Stimulated activated CD4-positive, alpha-beta T cell treated with anti-CD3 and anti-CD28 coated beads, Interleukin-1b, Interleukin-23, amount 100 ng/mL, for 1 hour (primary cell): ENCODE measurements around the gene FEZ2.

Source experiments
- DNase-seq, 2 donors: peaks; one replicate each; pipeline ENCODE4 v3.0.0-alpha.2; 2020; ENCODE audit warnings: low read depth in 2 of 2

Gene FEZ2

GRCh38 chr2:36562973-36563532 is 34.9 kb downstream of the FEZ2 start:
- DNase-seq, result no peak

- no peak for DNase-seq
These were observed 35.7 kb downstream of the FEZ2 start for GRCh38 chr2:36562240-36562639.

GRCh38 chr2:36561237-36561944 is 36.6 kb downstream of the FEZ2 start:
- DNase-seq, result no peak

- no peak for DNase-seq
These were observed 37.2 kb downstream of the FEZ2 start for GRCh38 chr2:36560726-36561125.

GRCh38 chr2:36559221-36559942 is 38.6 kb downstream of the FEZ2 start:
- DNase-seq, result no peak

- no peak for DNase-seq
These were observed 41.1 kb downstream of the FEZ2 start for GRCh38 chr2:36556842-36557241.

- no peak for DNase-seq
These were observed 42.2 kb downstream of the FEZ2 start for GRCh38 chr2:36555789-36556188.

GRCh38 chr2:36554531-36554930 is 43.4 kb downstream of the FEZ2 start:
- DNase-seq, result no peak

GRCh38 chr2:36553683-36554082 is 44.3 kb downstream of the FEZ2 start:
- no peak for DNase-seq

GRCh38 chr2:36550006-36550405 is 48.0 kb downstream of the FEZ2 start:
- DNase-seq, result no peak

GRCh38 chr2:36549165-36549574 is 48.8 kb downstream of the FEZ2 start:
- DNase-seq, result no peak

GRCh38 chr2:36547906-36548305 is 50.1 kb downstream of the FEZ2 start:
- no peak for DNase-seq

GRCh38 chr2:36545871-36546416 is 52.0 kb downstream of the FEZ2 start:
- no peak for DNase-seq

GRCh38 chr2:36544638-36545338 is 53.2 kb downstream of the FEZ2 start:
- DNase-seq, result no peak

- no peak for DNase-seq
These were observed 55.9 kb downstream of the FEZ2 start for GRCh38 chr2:36541891-36542595.

- no peak for DNase-seq
These were observed 56.8 kb downstream of the FEZ2 start for GRCh38 chr2:36540986-36541754.

- no peak for DNase-seq
These were observed 58.3 kb downstream of the FEZ2 start for GRCh38 chr2:36539631-36540030.

GRCh38 chr2:36538335-36538734 is 59.6 kb downstream of the FEZ2 start:
- DNase-seq, result no peak

- DNase-seq, result no peak
These were observed 61.2 kb downstream of the FEZ2 start for GRCh38 chr2:36536776-36537175.

- no peak for DNase-seq
These were observed 62.9 kb downstream of the FEZ2 start for GRCh38 chr2:36535099-36535498.

- no peak for DNase-seq
These were observed 63.6 kb downstream of the FEZ2 start for GRCh38 chr2:36534275-36534799.
